Activated CD4-positive, CD25-positive, alpha-beta regulatory T cell treated with anti-CD3 and anti-CD28 coated beads, Interleukin-2, amount 50 U/mL, for 16 hours (primary cell): ENCODE measurements around the gene FIGNL2.
"Not testable (repeated sequence)": the region's sequence is repeated elsewhere in the genome, so short reads cannot be mapped to it uniquely, and the experiment has no call there.

Experiments
- DNase-seq: peaks from one replicate; pipeline ENCODE4 v3.0.0-alpha.2; 2020; ENCODE audit warnings: low read depth, low spot score

FIGNL2 gene

DNA sequence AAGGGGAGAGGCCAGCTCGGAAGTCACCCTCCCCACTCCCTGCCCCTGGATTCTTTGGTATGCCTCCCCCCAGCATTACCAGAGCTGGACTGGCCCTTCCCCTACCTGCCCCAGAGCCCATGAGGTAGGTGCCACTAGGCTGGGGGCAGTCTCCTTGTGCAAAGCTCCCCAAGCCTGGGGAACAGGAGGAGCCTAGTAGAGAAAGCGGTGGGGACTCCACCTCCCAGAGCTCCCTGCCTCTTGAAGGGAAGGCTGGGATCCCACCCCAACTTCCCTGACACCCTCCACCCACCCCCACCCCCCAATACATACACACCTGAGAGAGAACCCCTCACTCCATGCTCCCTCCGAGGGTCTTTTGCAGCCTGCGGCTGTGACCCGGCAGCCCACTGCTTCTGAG, 30.4 kb downstream of the FIGNL2 start:
- DNase-seq = no peak

DNA sequence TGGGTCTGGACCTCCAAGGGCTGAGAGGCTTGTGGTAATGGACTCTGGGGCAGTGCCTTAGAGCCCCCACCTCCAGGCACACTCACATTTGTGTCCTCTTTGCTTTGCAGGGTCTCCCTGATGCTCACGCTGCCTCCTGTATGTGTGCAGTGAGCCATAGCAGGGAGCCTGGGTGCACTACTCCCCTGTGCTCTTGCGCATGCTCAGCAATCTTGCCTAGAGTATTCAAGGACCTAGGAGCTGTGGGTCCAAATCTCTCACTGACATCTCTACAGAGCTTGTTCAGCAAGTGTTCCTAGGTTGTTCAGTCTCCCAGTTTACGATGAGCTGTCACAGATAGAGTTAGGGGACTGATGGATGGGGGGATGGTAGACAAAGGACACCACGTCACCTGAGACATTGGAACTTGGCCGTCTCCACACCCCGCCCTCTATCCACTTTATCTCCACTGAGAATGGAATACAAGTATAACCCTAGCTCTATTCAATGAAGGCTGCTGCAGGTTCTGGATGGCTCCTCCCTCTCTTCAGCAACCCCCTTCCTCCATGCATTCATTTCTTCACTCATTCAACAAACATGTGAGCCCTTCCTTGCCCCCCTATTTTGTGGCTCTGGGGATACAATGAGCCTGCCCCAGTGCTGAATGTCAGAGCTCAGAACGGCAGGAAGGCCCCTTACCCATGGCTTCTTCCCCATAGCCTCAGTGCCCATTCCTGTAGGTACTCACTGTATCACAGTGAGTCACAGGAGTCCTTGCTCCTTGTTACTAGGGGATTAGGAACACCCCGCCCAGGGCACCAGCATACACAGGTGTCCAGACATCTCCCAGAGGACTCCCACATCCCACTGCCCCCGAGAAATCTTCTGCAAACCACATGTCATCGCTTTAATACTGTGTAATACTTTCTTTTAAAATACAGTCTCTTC, 31.2 kb downstream of the FIGNL2 start:
- no peak for DNase-seq

DNA sequence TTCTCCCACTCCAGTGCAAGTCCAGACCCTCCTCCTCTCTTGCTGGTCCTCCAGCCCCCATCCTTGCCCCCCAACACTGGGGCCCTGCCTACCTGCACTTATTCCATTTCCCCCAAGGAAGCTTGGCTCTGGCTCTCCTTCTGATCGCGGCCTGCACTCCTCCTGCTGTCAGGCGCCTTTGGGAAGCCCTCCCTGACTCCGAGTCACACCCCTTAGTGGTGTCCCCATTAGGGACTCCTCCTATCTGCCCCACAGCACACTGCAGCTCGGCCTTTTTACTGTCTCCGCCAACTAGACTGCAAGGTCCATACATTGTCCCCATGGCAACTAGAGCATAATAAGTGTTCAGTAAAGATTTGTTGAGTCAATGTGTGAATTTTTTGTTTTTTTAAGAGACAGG, 32.9 kb downstream of the FIGNL2 start:
- DNase-seq = no peak

GRCh38 chr12:51814311-51815088, 34.0 kb downstream of the FIGNL2 start:
- DNase-seq = no peak

DNA sequence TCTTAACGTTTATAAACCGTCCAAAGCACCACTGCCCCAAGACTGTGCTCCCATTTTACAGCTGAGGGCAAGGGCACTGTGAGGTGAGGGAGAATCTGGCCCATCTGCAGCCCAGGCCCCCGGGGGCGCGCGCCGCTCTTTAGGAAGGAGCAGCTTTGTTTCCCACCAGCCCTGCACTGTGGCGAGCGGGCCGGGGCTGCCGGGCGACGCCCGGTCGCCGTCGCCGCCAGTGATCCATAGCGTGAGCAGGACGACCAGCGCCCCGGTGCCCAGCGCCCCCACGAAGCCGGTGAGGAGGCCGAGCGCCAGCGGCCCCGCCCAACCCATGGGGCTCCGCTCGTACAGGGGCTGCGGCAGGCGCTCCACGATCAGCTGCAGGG, 34.6 kb downstream of the FIGNL2 start:
- DNase-seq = no peak

DNA sequence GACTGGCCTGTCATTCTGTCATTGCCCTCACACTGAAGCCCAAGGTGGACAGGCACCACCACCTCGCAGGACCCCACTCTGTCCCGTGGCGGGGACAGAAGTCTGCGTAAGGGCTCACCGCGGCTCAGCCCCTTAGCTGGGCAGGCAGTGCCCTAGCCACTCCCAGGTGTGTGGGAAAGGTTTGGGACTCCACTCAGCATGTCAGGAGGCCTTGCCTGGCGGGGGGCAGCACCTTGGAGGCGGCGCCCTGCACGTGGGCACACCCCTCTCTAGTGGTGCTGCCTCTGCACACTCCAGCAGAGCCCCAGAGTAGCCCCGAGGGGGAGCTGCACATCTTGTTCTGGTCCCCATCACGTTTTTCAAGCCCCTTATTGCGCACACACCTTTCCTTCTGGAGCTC, 35.6 kb downstream of the FIGNL2 start:
- DNase-seq = no peak

DNA sequence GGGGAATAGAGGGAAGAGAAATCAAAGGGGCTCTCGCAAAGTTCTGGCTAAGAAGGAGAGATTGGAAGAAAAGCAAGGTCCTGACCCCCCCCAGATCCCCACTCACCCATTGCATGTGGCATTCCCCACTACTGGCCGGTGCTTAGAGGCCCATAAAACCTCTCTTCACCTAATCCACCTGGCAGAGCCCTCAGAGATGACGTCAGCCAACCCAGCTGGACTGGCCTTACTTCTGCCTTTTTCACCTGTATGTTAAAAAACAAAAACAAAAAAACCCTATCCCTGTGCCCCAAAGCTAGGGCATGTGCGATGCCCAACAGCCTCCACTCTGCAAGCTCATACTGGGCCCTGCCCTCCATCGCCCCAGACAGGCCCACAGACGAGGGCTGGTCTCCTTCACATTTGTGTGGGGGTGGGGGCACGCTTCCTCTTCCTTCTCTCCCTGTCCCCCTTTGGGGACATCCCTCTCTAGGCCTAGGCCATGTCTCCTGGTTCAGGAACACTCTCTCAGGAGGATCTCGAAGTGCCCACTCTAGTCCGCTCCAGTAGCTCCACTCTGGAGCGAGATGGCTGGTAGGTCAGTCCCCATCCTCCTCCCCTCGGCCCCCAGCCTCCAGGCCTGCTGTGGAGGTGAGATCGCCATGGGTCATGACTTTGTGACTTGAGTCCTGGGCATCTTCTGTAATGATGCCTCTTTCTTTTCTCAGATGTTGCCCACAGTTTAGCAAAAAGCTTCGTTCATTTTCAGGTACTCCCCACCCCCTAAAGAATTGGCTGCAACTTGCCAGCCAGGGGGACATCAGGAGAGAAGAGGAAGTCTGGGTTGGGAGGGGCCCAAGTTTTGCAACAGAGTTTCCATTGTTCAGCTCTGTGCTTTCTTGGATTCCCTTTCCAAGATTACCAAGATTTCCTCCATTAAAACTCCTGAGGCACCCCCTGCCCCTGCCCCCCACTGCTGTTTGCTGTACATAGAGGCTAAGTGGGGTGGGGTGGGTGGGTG, 37.0 kb downstream of the FIGNL2 start:
- no peak for DNase-seq

DNA sequence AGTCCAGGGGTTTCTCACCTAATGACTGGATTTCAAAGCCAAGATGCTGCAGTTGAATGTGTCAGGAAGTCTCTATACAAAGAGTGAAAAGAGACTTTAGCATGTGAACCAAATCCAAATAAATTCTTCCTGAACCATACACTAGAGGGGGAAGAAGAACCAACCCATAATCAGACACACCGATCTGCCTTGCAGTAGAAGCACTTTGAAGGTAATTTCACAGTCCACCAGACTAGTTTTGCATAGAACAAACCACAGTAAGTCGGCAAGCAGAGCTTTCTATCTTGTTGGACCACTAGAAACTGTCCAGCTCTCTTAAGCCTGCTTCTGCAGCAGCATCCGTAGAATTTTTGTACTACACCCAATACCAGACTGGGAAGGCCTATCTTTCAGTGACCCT, 39.3 kb downstream of the FIGNL2 start:
- DNase-seq = no peak

- DNase-seq = no peak
Observed at GRCh38 chr12:51806896-51807295, 41.6 kb downstream of the FIGNL2 start.

DNA sequence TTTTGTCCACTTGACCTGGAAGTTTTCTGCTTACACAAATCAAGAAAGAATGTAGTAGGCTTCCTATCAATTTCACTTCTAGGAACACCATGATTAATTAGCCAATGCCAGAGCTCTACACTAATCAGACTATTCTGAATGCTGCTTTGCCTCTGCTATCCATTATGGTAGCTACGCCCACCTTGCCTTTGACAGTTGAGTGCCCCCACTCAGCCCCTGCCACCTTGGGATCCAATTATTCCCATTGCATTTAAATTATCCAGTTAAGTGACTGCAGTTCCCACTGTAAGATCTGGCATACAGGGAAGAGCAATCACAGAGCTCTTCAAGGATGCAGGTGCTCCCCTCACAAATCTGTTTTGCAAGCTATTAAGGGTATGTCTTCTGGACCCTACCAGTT, 47.5 kb downstream of the FIGNL2 start:
- DNase-seq = no peak

DNA sequence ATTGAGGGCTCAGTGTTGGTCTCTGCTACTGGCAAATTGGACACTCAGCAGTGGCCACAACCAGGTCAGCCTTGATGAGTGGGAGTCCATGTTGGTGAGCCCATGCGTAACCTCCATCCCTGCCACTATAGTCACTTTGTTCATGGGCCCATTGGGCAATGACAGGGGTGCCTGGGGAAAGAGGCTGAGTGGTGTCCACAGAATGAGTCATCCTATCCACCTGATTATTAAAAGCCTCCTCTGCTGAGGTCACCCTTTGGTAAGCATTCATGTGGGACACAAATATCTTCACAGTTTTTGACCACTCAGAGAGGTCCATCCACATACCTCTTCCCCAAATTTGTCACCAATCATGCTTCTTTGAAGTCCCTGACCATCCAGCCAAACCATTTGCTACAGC, 50.0 kb downstream of the FIGNL2 start:
- no peak for DNase-seq

- not testable (repeated sequence) for DNase-seq
Observed at GRCh38 chr12:51798051-51798450, 50.5 kb downstream of the FIGNL2 start.

GRCh38 chr12:51797301-51797700, 51.2 kb downstream of the FIGNL2 start:
- no peak for DNase-seq

DNA sequence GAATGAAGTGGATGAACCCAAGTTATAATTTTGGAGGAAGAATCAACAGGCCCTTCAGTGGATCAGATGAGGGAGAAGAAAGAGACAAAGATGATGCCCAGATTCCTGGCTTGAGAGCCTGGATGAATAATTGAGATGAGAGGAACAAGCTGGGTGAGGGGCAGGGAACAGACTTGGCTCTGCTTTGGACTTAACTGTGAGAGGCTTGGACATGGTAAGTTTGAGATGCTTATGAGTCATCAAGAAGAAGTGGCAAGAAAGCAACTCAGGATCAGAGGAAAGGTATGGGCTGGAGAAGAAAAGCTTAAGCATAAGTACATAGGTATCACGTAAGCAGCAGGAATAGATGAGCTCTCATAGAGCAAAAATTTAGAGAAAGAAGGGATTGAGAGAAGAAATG, 55.3 kb downstream of the FIGNL2 start:
- DNase-seq = no peak

DNA sequence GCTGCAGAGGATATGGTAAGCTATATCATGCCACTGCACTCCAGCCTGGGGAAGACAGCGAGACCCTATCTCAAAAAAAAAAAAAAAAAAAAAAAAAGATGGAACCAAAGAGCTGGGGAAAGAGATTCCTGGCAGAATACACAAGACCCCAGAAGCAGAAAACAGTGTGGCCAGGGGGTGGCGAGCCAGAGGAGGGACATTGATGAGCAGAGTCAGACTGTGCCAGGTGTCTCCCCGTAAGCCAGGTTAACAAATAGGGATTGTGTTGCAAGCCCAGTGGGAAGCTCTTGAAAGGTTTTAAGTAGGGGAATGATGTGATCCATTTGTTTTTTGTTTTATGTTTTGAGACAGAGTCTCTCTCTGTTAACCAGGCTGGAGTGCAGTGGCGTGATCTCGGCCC, 56.1 kb downstream of the FIGNL2 start:
- no peak for DNase-seq

GRCh38 chr12:51788876-51789275, 59.6 kb downstream of the FIGNL2 start:
- DNase-seq = no peak

DNA sequence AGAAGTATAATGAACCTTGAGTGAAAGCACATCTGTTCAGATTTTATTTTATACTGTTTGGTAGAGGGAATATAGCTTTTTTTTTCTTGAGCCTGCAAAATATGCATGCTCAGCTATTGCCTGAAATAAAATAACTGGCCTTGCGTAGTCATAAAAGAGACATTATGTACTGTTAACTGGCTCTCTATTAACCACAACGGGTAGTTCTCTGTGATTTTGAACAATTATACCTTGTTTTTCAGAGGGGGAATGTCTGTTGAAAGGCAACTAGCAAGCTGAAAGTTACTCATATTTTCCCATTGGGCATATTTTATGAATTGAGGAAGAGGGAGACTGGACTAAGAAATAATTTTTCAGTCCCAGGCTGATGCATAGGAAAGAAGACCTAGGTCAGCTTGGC, 62.6 kb downstream of the FIGNL2 start:
- no peak for DNase-seq

DNA sequence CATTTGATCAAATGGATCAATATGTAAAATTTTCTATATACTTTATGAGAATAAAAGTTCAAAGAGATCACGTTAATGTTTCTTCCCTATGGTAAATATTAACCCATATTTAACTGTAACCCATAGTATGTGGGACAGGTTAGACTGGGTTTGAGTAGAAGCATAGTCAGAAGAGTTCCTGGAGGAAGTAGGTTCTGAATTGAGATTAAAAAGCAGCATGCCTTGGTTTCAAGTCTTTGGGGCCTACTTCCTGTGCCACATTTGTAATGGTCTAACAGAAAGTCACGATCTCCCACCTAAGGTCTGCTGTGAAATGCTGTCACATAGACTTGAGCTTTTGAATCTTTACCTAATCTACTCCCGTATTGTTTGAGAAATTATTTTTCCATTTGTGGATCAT, 63.8 kb downstream of the FIGNL2 start:
- DNase-seq = no peak

DNA sequence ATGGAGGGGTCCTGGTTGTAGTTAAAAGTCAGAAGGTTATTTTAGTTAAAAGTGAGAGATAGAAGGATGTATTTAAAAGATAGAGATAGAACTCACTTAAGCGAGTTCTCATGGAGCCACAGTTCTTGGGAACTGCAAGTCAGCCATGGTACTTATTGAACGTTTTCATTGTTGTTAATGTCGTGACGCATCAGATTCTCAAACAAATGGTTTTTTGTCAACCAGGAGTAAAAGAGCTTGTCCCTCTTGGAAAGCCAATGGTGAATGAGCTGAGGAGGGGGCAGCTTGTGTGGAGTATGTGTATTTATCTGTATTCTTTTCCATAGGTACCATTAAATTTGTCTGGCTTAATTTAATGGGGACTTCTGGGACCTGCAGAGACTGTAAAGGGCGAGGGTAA, 68.6 kb downstream of the FIGNL2 start:
- DNase-seq = no peak

- no peak for DNase-seq
Observed at GRCh38 chr12:51777973-51778372, 70.5 kb downstream of the FIGNL2 start.

DNA sequence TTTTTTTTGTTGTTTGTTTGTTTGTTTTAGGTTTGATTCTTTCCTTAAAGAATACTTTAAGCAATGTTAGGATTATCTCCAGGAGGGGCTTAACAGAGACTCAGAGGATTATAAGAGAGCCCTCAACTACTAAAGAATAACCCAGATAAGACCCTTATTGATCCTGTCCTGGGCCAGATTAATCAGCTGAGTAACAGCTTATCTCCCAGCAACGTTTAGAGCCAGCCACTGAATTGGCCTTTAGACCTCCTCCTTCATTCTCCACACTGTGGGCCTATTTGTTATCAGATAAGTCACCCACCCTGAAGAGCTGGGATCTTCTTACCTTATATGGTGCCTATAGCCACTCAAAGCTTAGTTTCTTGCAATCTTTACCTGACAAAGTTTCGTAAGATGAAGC, 71.1 kb downstream of the FIGNL2 start:
- DNase-seq = no peak

DNA sequence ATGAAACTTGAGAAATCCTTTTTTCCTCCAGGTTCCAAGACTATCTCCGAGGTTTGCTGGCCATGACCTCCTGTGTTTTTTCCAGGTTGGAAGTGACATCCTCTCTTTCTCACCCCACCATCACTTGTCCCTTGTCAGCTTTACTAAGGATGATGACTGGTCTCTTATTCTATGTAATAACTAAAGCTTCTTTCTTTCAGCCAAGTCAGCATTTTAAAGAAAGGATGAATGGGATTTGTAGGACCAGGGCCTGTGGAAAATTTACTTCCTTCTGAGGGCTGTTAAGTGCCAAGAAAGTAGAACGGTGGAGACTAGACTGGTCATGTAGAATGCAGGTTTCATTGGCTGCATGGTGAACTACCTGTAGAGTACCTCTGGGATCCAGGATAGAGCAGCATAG, 73.6 kb downstream of the FIGNL2 start:
- DNase-seq = no peak
